ENCODE data around the gene DUSP22. TPM values are rescaled to one million over a fixed set of nuclear protein-coding genes. Genes with fewer than 3 reads are reported as not detected.

DUSP22 gene
- total and polyA plus RNA-seq, 9 of the 15 experiments (the other 6 are each of a cell fraction or from before 2014, with no cell fraction given), result 9.3 to 19.4 (median 11.8) TPM

DNA sequence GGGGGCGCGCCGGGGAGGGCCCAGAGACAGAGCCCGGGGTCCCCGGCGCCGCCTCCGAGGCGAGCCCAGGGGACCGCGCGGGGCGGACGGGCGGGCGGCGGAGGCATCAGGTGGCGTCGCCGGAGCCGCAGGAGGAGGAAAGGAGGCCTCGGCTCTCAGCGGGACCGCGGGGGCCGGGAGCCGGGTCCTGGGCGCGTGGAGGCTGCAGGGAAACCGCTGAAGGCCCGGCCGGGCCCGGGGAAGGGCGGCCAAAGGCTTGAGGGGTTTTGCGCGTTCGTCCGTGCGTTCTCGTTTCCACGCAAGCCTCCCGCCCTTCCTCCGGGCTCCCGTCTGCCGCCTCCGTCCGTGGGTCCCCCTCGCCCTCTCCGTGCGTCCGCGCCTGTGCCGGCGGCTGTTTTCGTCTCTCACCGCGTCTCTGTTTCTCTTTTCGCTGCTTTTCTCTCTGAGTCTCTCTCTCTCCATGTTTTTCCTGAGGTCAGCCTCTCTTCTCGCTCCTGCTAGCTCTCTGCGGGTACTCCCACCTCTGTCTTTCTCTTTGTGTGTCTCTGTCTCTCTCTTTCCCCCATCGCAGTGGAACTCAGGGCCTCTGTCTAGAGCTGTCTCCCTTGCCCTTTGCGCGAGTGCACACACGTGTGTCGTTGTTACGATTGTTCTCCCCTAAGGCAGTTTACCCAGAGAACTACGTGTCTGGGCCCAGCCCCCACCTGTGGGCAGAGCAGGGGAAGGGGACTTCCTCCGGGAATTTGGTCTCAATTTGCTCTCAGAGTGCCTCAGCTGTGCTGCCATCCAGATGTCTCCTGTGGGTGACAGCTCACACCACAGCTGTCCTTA is 101.3 kb downstream of the DUSP22 start (continued):
- TF ChIP-seq CTBP1 (IDR thresholded peaks at IDR 0.05; ENCODE audit: borderline replicate concordance), result no peak
- no peak for TF ChIP-seq ZNF584 (CRISPR knock-in tag; IDR thresholded peaks at IDR 0.05; ENCODE audit: low read depth)
- no peak for TF ChIP-seq MEIS2 (IDR thresholded peaks at IDR 0.05; ENCODE audit: partially characterized antibody)
- no peak for TF ChIP-seq SMARCA4 (IDR thresholded peaks at IDR 0.05)
- TF ChIP-seq SMARCC2 (IDR thresholded peaks at IDR 0.05; ENCODE audit: low read depth), result no peak
- TF ChIP-seq ZNF134 (CRISPR knock-in tag; conservative IDR thresholded peaks at IDR 0.05), result no peak

DNA sequence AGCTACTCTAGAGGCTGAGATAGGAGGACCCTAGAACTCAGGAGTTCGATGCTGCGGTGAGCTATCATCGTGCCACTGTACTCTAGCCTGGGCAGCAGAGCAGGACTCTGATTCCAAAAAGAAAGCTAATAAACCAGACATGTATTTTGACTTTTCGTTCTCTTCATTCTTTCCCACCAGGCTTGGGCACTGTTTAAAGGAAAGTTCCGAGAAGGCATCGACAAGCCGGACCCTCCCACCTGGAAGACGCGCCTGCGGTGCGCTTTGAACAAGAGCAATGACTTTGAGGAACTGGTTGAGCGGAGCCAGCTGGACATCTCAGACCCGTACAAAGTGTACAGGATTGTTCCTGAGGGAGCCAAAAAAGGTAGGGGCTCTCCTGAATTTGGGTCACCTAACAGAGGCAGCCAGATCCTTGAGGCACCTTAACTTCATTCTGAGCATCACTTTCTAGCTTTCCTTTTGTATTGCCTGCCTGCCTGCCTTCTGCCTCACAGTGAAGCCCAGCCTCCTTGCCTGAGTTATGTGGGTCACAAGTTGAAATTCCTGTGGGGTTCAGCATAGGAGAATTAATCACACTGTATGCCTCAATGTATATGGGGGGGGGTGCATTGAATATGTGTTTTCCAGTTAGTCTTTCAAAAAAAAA is 102.5 kb downstream of the DUSP22 start:
- TF ChIP-seq ZNF766 (CRISPR knock-in tag; conservative IDR thresholded peaks at IDR 0.05) (no peak), NFATC3 (IDR thresholded peaks at IDR 0.05) (no peak), SMARCA5 (IDR thresholded peaks at IDR 0.05) (no peak)
- TF ChIP-seq, protein P1, sequence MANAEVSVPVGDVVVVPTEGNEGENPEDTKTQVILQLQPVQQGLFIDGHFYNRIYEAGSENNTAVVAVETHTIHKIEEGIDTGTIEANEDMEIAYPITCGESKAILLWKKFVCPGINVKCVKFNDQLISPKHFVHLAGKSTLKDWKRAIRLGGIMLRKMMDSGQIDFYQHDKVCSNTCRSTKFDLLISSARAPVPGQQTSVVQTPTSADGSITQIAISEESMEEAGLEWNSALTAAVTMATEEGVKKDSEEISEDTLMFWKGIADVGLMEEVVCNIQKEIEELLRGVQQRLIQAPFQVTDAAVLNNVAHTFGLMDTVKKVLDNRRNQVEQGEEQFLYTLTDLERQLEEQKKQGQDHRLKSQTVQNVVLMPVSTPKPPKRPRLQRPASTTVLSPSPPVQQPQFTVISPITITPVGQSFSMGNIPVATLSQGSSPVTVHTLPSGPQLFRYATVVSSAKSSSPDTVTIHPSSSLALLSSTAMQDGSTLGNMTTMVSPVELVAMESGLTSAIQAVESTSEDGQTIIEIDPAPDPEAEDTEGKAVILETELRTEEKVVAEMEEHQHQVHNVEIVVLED (CRISPR knock-in tag; IDR thresholded peaks at IDR 0.05), result no peak
- Histone ChIP-seq H3K27me3 (ENCODE audit: control insufficient read depth in 2 of 2, insufficient read depth in 2 of 2, low read length in 2 of 2) (peaks cover 48 to 68% of the 10 kb centered on the region in 2 experiments), H2AFZ (ENCODE audit: low read depth, low read length) (no peak overlapping the region), H3K4me2 (ENCODE audit: insufficient read depth, low read length) (no peak overlapping the region), H3K36me3 (ENCODE audit: control insufficient read depth, insufficient read depth, low read length) (no peaks in the 10 kb centered on the region), H3K79me2 (ENCODE audit: control insufficient read depth, insufficient read depth, low read length) (no peaks in the 10 kb centered on the region), H3K27ac (ENCODE audit: extremely low read depth, low read depth, low read length) (no peak overlapping the region), H3K9me3 (replicated peaks; ENCODE audit: control insufficient read depth, insufficient read depth, low read depth, low read length) (no peaks in the 10 kb centered on the region; the same call in 1 of the 2 replicates), H4K20me1 (replicated peaks; ENCODE audit: control insufficient read depth, insufficient read depth, low read length) (no peaks in the 10 kb centered on the region; the same call in none of the 2 replicates), H3K4me1 (replicated peaks in 1 of 2; ENCODE audit: control insufficient read depth in 2 of 2, insufficient read depth in 2 of 2, low read length in 2 of 2) (peaks cover 0 to 7% of the 10 kb centered on the region in 2 experiments; a peak in 1 of 5 replicates), H3K4me3 (no peak overlapping the region), H3K9ac (ENCODE audit: insufficient read depth in 1 of 2, low read depth in 2 of 2, low read length in 2 of 2) (no peak overlapping the region), H3K9me1 (ENCODE audit: control insufficient read depth, insufficient read depth, low read length) (no peaks in the 10 kb centered on the region)
- FAIRE-seq (no peak), DNase-seq (ENCODE audit: extremely low read depth in 1 of 4, low spot score in 3 of 4) (no peak), ATAC-seq (no peak)
- WGBS (ENCODE audit: insufficient coverage, low coverage, missing lambda C conversion rate), result 18% methylated on average over 13 of the region's 13 CpGs
- CTCF ChIA-PET (ENCODE audit: low intra/inter-chr PET ratio), result no interaction called here
- no TSS peak for BruUV-seq (replicated peaks)
- in situ Hi-C loops (cut with MboI), result no loop called here
- POLR2A ChIA-PET, result interaction anchor here (1.0 kb wide), 1 partner anchor 199 kb away, joined by 3 read pairs; no protein-coding TSS in a partner anchor
- intact Hi-C loops (cut with micrococcal nuclease), result no loop called here
